ENCODE measurements around the gene PIGC. TPM values are rescaled to one million over a fixed set of nuclear protein-coding genes. Genes with fewer than 3 reads are reported as not detected.

The PIGC gene
- total and polyA plus RNA-seq, 10 of the 15 experiments (the other 5 are each of a cell fraction or from before 2014, with no cell fraction given) = 11.0 to 37.3 (median 19.6) TPM

GRCh38 chr1:172460177-172460576, 16.3 kb upstream of the PIGC start:
- no TSS peak for BruUV-seq (replicated peaks)
- Histone ChIP-seq H3K4me1 (ENCODE audit: control insufficient read depth, insufficient read depth, low read length) (no peaks in the 10 kb centered on the region), H2AFZ (ENCODE audit: control insufficient read depth, low read depth, low read length) (no peak overlapping the region), H4K20me1 (ENCODE audit: control insufficient read depth, insufficient read depth) (no peaks in the 10 kb centered on the region), H3K9ac (ENCODE audit: control insufficient read depth, insufficient read depth, low read length) (no peak overlapping the region), H3K79me2 (ENCODE audit: control insufficient read depth, insufficient read depth, low read length) (no peaks in the 10 kb centered on the region), H3K27ac (ENCODE audit: control insufficient read depth, insufficient read depth) (no peak overlapping the region), H3K4me3 (no peak overlapping the region), H3K4me2 (ENCODE audit: control insufficient read depth, insufficient read depth) (no peak overlapping the region), H3K36me3 (ENCODE audit: control insufficient read depth in 2 of 2, insufficient read depth in 2 of 2, low read length in 1 of 2) (no peaks in the 10 kb centered on the region), H3K27me3 (replicated peaks in 1 of 2; ENCODE audit: control insufficient read depth in 2 of 2, insufficient read depth in 2 of 2, low read length in 1 of 2) (peaks cover 0 to 3% of the 10 kb centered on the region in 2 experiments; a peak in 3 of 4 replicates), H3K9me3 (replicated peaks; ENCODE audit: control insufficient read depth, insufficient read depth, low read length) (no peaks in the 10 kb centered on the region)
- ChIA-PET POLR2A (no interaction called here), CTCF (interaction anchor here (1.3 kb wide), 1 partner anchor 19 kb away, joined by 3 read pairs; no protein-coding TSS in a partner anchor), SMC1A (ENCODE audit: uncharacterized antibody, unreplicated experiment) (no interaction called here), RAD21 (ENCODE audit: unreplicated experiment) (interaction anchor here (1.3 kb wide), 1 partner anchor 9 kb away, joined by 3 read pairs; no protein-coding TSS in a partner anchor)
- TF ChIP-seq SREBF1 (IDR thresholded peaks at IDR 0.05; ENCODE audit: low read length) (no peak), ZNF687 (IDR thresholded peaks at IDR 0.05) (no peak), CBX3 (IDR thresholded peaks at IDR 0.05; ENCODE audit: borderline replicate concordance, low read depth) (no peak), ZNF384 (IDR thresholded peaks at IDR 0.05; ENCODE audit: borderline replicate concordance, low read depth, low read length) (no peak), MLLT1 (IDR thresholded peaks at IDR 0.05) (no peak), JUND (IDR thresholded peaks at IDR 0.05; ENCODE audit: low read depth, low read length) (no peak), ZBED1 (IDR thresholded peaks at IDR 0.05; ENCODE audit: borderline replicate concordance) (no peak), BCL11A (IDR thresholded peaks at IDR 0.05; ENCODE audit: low read depth, low read length) (no peak), BMI1 (IDR thresholded peaks at IDR 0.05; ENCODE audit: borderline replicate concordance) (no peak), TARDBP (IDR thresholded peaks at IDR 0.05; ENCODE audit: borderline replicate concordance) (no peak), IRF3 (IDR thresholded peaks at IDR 0.05) (no peak), TCF7 (IDR thresholded peaks at IDR 0.05; ENCODE audit: borderline replicate concordance) (no peak), REST (IDR thresholded peaks at IDR 0.05; ENCODE audit: low read depth, low read length) (no peak), FOS (IDR thresholded peaks at IDR 0.05; ENCODE audit: borderline replicate concordance, extremely low read depth, insufficient read length) (no peak), ZNF217 (IDR thresholded peaks at IDR 0.05) (no peak)
- FAIRE-seq = no peak
- 81% methylated on average over 1 of the region's 1 CpG for WGBS (ENCODE audit: insufficient coverage, insufficient replicate concordance, low lambda C conversion rate, missing lambda C conversion rate)
- ATAC-seq = no peak
- in situ Hi-C loops (cut with MboI) (no loop called here), intact Hi-C loops (cut with micrococcal nuclease; ENCODE audit: unreplicated experiment) (no loop called here)
- no peak for DNase-seq (ENCODE audit: low read depth, low spot score)

Data from GM12878 (cell line).